ENCODE data around the gene KRTAP9-3. TPM values are rescaled to one million over a fixed set of nuclear protein-coding genes. Genes with fewer than 3 reads are reported as not detected.
"Not testable (repeated sequence)": the region's sequence is repeated elsewhere in the genome, so short reads cannot be mapped to it uniquely, and the experiment has no call there.

KRTAP9-3 gene, protein sequence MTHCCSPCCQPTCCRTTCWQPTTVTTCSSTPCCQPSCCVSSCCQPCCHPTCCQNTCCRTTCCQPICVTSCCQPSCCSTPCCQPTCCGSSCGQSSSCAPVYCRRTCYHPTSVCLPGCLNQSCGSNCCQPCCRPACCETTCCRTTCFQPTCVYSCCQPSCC
- not detected for total RNA-seq
- not detected for polyA plus RNA-seq
- long read RNA-seq, donor 1 = 0 reads
- long read RNA-seq, donor 2 = 0 reads

DNA sequence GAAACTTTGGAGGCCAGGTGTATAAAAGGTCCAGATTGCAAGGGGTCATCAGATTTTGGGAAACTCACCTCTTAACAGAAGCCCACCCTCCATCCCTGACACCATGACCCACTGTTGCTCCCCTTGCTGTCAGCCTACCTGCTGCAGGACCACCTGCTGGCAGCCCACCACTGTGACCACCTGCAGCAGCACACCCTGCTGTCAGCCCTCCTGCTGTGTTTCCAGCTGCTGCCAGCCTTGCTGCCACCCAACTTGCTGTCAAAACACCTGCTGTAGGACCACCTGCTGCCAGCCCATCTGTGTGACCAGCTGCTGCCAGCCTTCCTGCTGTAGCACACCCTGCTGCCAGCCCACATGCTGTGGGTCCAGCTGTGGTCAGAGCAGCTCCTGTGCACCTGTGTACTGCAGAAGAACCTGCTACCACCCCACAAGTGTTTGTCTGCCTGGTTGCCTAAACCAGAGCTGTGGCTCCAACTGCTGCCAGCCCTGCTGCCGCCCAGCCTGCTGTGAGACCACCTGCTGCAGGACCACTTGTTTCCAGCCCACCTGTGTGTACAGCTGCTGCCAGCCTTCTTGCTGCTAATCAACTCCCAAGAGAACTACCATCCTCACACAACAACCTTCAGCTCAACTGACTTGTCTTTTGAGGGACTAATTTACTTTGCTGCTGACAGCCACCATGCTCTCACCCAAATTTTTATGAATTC, at the start of gene KRTAP9-3:
TSS of gene KRTAP9-3 (plus strand) at position 51 of the 707 bp plus-strand sequence. CDS start at position 104, 53 bp downstream.
- H3K4me1 ChIP-seq; H3K4me3 ChIP-seq; H3K9me3 ChIP-seq; DNase-seq; H3K36me3 ChIP-seq; intact Hi-C loops (cut with DNase I; ENCODE audit: low total_unique reads); H3K27ac ChIP-seq: not testable (repeated sequence)
- peaks cover 0 to 30% (median 5%) of the 10 kb centered on the region in 7 donors for H3K27me3 ChIP-seq (replicated peaks in 1 of 7)
- 72 to 100% (median 80%) methylated on average over 1 of the region's 1 CpG for WGBS, 5 donors

DNA sequence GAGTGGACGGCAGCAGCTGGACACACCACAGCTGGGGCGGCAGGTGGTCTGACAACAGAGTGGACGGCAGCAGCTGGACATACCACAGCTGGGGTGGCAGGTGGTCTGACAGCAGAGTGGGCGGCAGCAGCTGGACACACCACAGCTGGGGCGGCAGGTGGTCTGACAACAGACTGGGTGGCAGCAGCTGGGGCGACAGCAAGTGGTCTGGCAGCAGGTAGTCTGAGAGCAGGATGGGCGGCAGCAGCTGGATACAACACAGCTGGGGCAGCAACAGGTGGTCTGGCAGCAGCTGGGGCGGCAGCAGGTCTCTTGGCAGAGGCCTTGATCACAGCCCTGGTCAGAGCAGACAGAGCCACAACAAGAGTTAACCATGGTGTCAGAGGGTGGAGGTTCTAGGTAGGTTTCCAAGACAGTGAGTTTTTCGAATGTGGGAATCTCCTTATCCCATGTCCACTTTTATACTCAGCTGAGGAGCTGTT, 47.7 kb upstream of the KRTAP9-3 start, which contains the start of gene KRTAP4-1:
TSS of gene KRTAP4-1 (minus strand) at position 432 of the 482 bp plus-strand sequence. CDS start at position 375, 57 bp downstream.
- H3K4me3 ChIP-seq = no peak within 1 kb of the TSS
- H3K9me3 ChIP-seq = no peaks in the 10 kb centered on the region
- peaks cover 0 to 8% (median 0%) of the 10 kb centered on the region in 7 donors for H3K27me3 ChIP-seq (replicated peaks in 1 of 7)
- H3K27ac ChIP-seq = no peak within 1 kb of the TSS
- intact Hi-C loops (cut with DNase I; ENCODE audit: low total_unique reads) = no loop called here
- 60 to 75% (median 72%) methylated on average over 8 to 9 of the region's 9 CpGs for WGBS, 5 donors
- no peaks in the 10 kb centered on the region for H3K4me1 ChIP-seq
- DNase-seq = peak; percentile 70
- no peaks in the 10 kb centered on the region for H3K36me3 ChIP-seq
- TF ChIP-seq POLR2AphosphoS5 (IDR thresholded peaks at IDR 0.05) (no peak), CTCF (IDR thresholded peaks at IDR 0.05 in 8 of 11, conservative IDR thresholded peaks at IDR 0.05 in 3 of 11) (no peak), POLR2A (IDR thresholded peaks at IDR 0.05) (no peak)

- H3K4me1 ChIP-seq = no peaks in the 10 kb centered on the region
- TF ChIP-seq POLR2A (IDR thresholded peaks at IDR 0.05) (no peak), POLR2AphosphoS5 (IDR thresholded peaks at IDR 0.05) (no peak), CTCF (IDR thresholded peaks at IDR 0.05 in 8 of 11, conservative IDR thresholded peaks at IDR 0.05 in 3 of 11) (no peak)
These were observed 47.2 kb upstream of the KRTAP9-3 start for GRCh38 chr17:41185001-41185400.

DNA sequence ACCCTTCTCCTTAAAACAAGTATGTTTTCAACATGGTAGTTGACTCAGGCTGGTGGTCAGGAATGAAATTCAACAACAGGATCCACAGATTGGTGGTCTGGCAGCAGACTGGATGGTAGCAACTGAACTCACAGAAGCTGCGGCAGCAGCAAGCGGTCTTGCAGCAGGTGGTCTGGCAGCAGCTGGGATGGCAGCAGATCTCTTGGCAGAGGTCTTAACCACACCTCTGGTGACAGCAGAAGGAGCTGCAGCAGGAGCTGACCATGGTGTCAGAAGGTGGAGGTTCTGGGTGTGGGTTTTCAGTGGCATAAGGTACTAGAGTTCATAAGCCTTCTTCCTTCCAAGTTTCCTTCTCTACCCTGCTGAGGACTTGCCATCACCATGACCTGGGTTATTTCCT, 45.4 kb upstream of the KRTAP9-3 start:
- DNase-seq = no peak
- Histone ChIP-seq H3K27me3 (replicated peaks in 1 of 7) (peaks cover 0 to 17% (median 0%) of the 10 kb centered on the region in 7 donors), H3K4me3 (no peak overlapping the region), H3K36me3 (no peaks in the 10 kb centered on the region), H3K27ac (no peak overlapping the region), H3K9me3 (no peaks in the 10 kb centered on the region), H3K4me1 (no peaks in the 10 kb centered on the region)
- TF ChIP-seq CTCF (IDR thresholded peaks at IDR 0.05 in 8 of 11, conservative IDR thresholded peaks at IDR 0.05 in 3 of 11) (no peak), POLR2A (IDR thresholded peaks at IDR 0.05) (no peak), POLR2AphosphoS5 (IDR thresholded peaks at IDR 0.05) (no peak)
- intact Hi-C loops (cut with DNase I; ENCODE audit: low total_unique reads) = no loop called here
- WGBS, 5 donors = 81 to 100% (median 95%) methylated on average over 2 of the region's 2 CpGs

More at GRCh38 chr17:41185001-41185400, 47.2 kb upstream of the KRTAP9-3 start:
- intact Hi-C loops (cut with DNase I; ENCODE audit: low total_unique reads) = no loop called here
- Histone ChIP-seq H3K27ac (no peak overlapping the region), H3K4me3 (no peak overlapping the region), H3K27me3 (replicated peaks in 1 of 7) (peaks cover 0 to 12% (median 0%) of the 10 kb centered on the region in 7 donors), H3K36me3 (no peaks in the 10 kb centered on the region), H3K9me3 (no peaks in the 10 kb centered on the region)
- no peak for DNase-seq
- 47 to 69% (median 52%) methylated on average over 1 of the region's 1 CpG for WGBS, 5 donors

DNA sequence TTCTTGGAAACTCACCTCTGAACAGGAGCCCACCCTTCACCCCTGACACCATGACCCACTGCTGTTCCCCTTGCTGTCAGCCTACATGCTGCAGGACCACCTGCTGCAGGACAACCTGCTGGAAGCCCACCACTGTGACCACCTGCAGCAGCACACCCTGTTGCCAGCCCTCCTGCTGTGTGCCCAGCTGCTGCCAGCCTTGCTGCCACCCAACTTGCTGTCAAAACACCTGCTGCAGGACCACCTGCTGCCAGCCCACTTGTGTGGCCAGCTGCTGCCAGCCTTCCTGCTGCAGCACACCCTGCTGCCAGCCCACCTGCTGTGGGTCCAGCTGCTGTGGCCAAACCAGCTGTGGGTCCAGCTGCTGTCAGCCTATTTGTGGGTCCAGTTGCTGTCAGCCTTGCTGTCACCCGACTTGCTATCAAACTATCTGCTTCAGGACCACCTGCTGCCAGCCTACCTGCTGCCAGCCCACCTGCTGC, 42.4 kb upstream of the KRTAP9-3 start, which contains the start of gene KRTAP9-1:
TSS of gene KRTAP9-1 (plus strand) at position 51 of the 482 bp plus-strand sequence. CDS start at position 51, 0 bp downstream.
- DNase-seq; intact Hi-C loops (cut with DNase I; ENCODE audit: low total_unique reads): not testable (repeated sequence)
- 79 to 92% (median 86%) methylated on average over 1 of the region's 1 CpG for WGBS, 5 donors

More for the DNA sequence above, 42.4 kb upstream of the KRTAP9-3 start, which contains the start of gene KRTAP9-1:
- H3K36me3 ChIP-seq, H3K4me1 ChIP-seq, H3K27ac ChIP-seq, H3K4me3 ChIP-seq, H3K9me3 ChIP-seq: not testable (repeated sequence)
- peaks cover 0 to 17% (median 0%) of the 10 kb centered on the region in 7 donors for H3K27me3 ChIP-seq (replicated peaks in 1 of 7)

Data from spleen (tissue), 13 donors.